H1 (cell line): Measurements from ENCODE around the gene NFXL1. TPM values are rescaled to one million over a fixed set of nuclear protein-coding genes. Genes with fewer than 3 reads are reported as not detected.

Experiments
- CEBPB ChIP-seq: IDR thresholded peaks from 2 replicates; pipeline ENCODE4 v1.6.1; 2012; ENCODE audit warnings: low read depth, low read length
- EZH2 ChIP-seq: fragments of 200-600 bp; sonication (generic); IDR thresholded peaks from 2 replicates; pipeline ENCODE4 v1.7.1; 2012; ENCODE audit warnings: low read depth, mild to moderate bottlenecking, moderate library complexity, low read length, inconsistent platforms; ENCODE audit not compliant: severe bottlenecking
- HDAC2 ChIP-seq, 2 experiments: fragments of 300-600 bp in 1 of 2; sonication (generic) in 1 of 2; IDR thresholded peaks; 2 replicates each; pipeline ENCODE4 v1.6.1; 2011 to 2012; ENCODE audit warnings: low read depth in 2 of 2, low read length in 2 of 2, mild to moderate bottlenecking in 2 of 2, moderate library complexity in 2 of 2, borderline replicate concordance in 1 of 2, inconsistent platforms in 1 of 2
- KDM1A ChIP-seq: fragments of 200-600, 300-600 bp; sonication (generic); IDR thresholded peaks from 2 replicates; pipeline ENCODE4 v1.7.1; 2016; ENCODE audit warnings: mild to moderate bottlenecking, low read length, borderline replicate concordance
- POLR2A ChIP-seq, 2 experiments: IDR thresholded peaks; 1 replicate in 1 of 2; 2 replicates in 1 of 2; pipeline ENCODE4 v1.6.1; 2011; ENCODE audit warnings: low read depth in 2 of 2, low read length in 2 of 2, mild to moderate bottlenecking in 2 of 2; ENCODE audit errors: control extremely low read depth in 1 of 2
- POLR2AphosphoS5 ChIP-seq: IDR thresholded peaks from 2 replicates; pipeline ENCODE4 v1.6.1; 2011; ENCODE audit warnings: low read depth, low read length
- RAD21 ChIP-seq, 2 experiments: IDR thresholded peaks in 1 of 2; conservative IDR thresholded peaks in 1 of 2; 2 replicates each; pipeline ENCODE4 v1.6.1; 2011; ENCODE audit warnings: low read depth in 2 of 2, low read length in 2 of 2, improper control_type of control experiment in 1 of 2, inconsistent platforms in 1 of 2, mild to moderate bottlenecking in 1 of 2, moderate library complexity in 1 of 2
- RBBP5 ChIP-seq: IDR thresholded peaks from 2 replicates; pipeline ENCODE4 v1.7.1; 2012; ENCODE audit warnings: low read depth, mild to moderate bottlenecking, inconsistent platforms, low read length, moderate library complexity, borderline replicate concordance
- SIRT6 ChIP-seq: IDR thresholded peaks from one replicate; pipeline ENCODE4 v1.7.1; 2012; ENCODE audit warnings: low read length, inconsistent platforms
- SRF ChIP-seq: IDR thresholded peaks from 2 replicates; pipeline ENCODE4 v1.6.1; 2011; ENCODE audit warnings: mild to moderate bottlenecking, low read depth, low read length, moderate library complexity
- TAF1 ChIP-seq: IDR thresholded peaks from 2 replicates; pipeline ENCODE4 v1.6.1; 2011; ENCODE audit warnings: mild to moderate bottlenecking, low read depth, low read length
- polyA plus RNA-seq, 7 experiments: library from polyadenylated mRNA; depleted of rRNA in 3 of 7; stranded (reverse) in 5 of 7; unstranded in 2 of 7; fragments of >200 nt in 5 of 7; fragments of 200-250 nt in 2 of 7; gene quantifications; 1 replicate in 5 of 7; 2 replicates in 1 of 7; 4 replicates in 1 of 7; pipeline versions ENCODE4 v1.2.1 to v1.2.3, GENCODE V29; 2011 to 2013; ENCODE audit warnings: missing spikeins in 2 of 7, mixed read lengths in 2 of 7
- total RNA-seq: library from RNA; stranded (reverse); fragmentation: NEBNext Ultra II Directional; extraction: Animal tissue kit (Norgen Biotek cat#: 25700); gene quantifications from 2 replicates; pipeline ENCODE4 v1.2.1, GENCODE V29; 2021
- TF ChIP-seq, protein P1 (sequence below): fragments of 300-600 bp; sonication (generic); IDR thresholded peaks from 2 replicates; pipeline ENCODE4 v1.7.1; 2012; ENCODE audit warnings: low read length, moderate library complexity, mild to moderate bottlenecking, inconsistent platforms; ENCODE audit not compliant: insufficient replicate concordance

The NFXL1 gene
- total and polyA plus RNA-seq, 2 of the 8 experiments (the other 6 are each of a cell fraction or from before 2014, with no cell fraction given) = 10.0 to 29.5 TPM

DNA sequence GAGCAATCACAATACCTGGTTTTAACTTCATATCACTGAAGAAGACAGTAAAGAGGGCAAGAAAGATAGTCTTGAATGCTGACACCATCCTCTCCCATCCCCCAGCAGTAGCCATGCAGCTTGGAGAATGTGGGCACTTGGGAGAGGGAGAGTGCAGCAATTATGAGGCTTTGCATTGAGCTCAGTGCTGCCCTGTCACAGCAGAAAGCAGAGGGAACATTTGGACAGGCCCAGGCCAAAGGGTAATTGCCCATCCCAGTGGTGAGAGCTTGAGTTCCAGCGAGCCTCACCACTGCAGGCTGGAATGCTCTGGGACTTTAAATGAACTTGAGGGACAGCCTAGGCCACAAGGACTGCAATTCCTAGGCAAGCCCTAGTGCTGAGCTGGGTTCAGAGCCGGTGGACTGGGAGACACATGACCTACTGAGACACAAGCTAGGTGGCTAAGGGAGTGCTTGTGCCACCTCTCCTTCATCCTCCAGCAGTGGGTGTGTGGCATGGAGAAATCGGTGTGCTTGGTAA, 112.8 kb downstream of the NFXL1 start (continued):
- TF ChIP-seq, protein P1, sequence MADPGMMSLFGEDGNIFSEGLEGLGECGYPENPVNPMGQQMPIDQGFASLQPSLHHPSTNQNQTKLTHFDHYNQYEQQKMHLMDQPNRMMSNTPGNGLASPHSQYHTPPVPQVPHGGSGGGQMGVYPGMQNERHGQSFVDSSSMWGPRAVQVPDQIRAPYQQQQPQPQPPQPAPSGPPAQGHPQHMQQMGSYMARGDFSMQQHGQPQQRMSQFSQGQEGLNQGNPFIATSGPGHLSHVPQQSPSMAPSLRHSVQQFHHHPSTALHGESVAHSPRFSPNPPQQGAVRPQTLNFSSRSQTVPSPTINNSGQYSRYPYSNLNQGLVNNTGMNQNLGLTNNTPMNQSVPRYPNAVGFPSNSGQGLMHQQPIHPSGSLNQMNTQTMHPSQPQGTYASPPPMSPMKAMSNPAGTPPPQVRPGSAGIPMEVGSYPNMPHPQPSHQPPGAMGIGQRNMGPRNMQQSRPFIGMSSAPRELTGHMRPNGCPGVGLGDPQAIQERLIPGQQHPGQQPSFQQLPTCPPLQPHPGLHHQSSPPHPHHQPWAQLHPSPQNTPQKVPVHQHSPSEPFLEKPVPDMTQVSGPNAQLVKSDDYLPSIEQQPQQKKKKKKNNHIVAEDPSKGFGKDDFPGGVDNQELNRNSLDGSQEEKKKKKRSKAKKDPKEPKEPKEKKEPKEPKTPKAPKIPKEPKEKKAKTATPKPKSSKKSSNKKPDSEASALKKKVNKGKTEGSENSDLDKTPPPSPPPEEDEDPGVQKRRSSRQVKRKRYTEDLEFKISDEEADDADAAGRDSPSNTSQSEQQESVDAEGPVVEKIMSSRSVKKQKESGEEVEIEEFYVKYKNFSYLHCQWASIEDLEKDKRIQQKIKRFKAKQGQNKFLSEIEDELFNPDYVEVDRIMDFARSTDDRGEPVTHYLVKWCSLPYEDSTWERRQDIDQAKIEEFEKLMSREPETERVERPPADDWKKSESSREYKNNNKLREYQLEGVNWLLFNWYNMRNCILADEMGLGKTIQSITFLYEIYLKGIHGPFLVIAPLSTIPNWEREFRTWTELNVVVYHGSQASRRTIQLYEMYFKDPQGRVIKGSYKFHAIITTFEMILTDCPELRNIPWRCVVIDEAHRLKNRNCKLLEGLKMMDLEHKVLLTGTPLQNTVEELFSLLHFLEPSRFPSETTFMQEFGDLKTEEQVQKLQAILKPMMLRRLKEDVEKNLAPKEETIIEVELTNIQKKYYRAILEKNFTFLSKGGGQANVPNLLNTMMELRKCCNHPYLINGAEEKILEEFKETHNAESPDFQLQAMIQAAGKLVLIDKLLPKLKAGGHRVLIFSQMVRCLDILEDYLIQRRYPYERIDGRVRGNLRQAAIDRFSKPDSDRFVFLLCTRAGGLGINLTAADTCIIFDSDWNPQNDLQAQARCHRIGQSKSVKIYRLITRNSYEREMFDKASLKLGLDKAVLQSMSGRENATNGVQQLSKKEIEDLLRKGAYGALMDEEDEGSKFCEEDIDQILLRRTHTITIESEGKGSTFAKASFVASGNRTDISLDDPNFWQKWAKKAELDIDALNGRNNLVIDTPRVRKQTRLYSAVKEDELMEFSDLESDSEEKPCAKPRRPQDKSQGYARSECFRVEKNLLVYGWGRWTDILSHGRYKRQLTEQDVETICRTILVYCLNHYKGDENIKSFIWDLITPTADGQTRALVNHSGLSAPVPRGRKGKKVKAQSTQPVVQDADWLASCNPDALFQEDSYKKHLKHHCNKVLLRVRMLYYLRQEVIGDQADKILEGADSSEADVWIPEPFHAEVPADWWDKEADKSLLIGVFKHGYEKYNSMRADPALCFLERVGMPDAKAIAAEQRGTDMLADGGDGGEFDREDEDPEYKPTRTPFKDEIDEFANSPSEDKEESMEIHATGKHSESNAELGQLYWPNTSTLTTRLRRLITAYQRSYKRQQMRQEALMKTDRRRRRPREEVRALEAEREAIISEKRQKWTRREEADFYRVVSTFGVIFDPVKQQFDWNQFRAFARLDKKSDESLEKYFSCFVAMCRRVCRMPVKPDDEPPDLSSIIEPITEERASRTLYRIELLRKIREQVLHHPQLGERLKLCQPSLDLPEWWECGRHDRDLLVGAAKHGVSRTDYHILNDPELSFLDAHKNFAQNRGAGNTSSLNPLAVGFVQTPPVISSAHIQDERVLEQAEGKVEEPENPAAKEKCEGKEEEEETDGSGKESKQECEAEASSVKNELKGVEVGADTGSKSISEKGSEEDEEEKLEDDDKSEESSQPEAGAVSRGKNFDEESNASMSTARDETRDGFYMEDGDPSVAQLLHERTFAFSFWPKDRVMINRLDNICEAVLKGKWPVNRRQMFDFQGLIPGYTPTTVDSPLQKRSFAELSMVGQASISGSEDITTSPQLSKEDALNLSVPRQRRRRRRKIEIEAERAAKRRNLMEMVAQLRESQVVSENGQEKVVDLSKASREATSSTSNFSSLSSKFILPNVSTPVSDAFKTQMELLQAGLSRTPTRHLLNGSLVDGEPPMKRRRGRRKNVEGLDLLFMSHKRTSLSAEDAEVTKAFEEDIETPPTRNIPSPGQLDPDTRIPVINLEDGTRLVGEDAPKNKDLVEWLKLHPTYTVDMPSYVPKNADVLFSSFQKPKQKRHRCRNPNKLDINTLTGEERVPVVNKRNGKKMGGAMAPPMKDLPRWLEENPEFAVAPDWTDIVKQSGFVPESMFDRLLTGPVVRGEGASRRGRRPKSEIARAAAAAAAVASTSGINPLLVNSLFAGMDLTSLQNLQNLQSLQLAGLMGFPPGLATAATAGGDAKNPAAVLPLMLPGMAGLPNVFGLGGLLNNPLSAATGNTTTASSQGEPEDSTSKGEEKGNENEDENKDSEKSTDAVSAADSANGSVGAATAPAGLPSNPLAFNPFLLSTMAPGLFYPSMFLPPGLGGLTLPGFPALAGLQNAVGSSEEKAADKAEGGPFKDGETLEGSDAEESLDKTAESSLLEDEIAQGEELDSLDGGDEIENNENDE = no peak
- no peak for TF ChIP-seq KDM1A
- no peak for TF ChIP-seq RBBP5
- TF ChIP-seq RAD21 (IDR thresholded peaks at IDR 0.05 in 1 of 2, conservative IDR thresholded peaks at IDR 0.05 in 1 of 2; ENCODE audit: low read depth in 2 of 2, low read length in 2 of 2) = no peak
- no peak for TF ChIP-seq SRF
- no peak for TF ChIP-seq POLR2A (IDR thresholded peaks at IDR 0.05; ENCODE audit: control extremely low read depth in 1 of 2, low read depth in 2 of 2, low read length in 2 of 2)
- TF ChIP-seq EZH2 = no peak
- TF ChIP-seq TAF1 = no peak
- TF ChIP-seq POLR2AphosphoS5 = no peak
- no peak for TF ChIP-seq SIRT6
- no peak for TF ChIP-seq HDAC2 (IDR thresholded peaks at IDR 0.05; ENCODE audit: borderline replicate concordance in 1 of 2, low read depth in 2 of 2, low read length in 2 of 2)
- TF ChIP-seq CEBPB = no peak
